GM21526 (cell line): ENCODE data around the gene SCGB1A1.

Experiments
- ATAC-seq: cut with Tn5 transposase; IDR thresholded peaks from one replicate; pipeline ENCODE4 v1.9.1; 2021; ENCODE audit warnings: moderate library complexity; ENCODE audit not compliant: unreplicated experiment, low FRiP score

The SCGB1A1 gene

DNA sequence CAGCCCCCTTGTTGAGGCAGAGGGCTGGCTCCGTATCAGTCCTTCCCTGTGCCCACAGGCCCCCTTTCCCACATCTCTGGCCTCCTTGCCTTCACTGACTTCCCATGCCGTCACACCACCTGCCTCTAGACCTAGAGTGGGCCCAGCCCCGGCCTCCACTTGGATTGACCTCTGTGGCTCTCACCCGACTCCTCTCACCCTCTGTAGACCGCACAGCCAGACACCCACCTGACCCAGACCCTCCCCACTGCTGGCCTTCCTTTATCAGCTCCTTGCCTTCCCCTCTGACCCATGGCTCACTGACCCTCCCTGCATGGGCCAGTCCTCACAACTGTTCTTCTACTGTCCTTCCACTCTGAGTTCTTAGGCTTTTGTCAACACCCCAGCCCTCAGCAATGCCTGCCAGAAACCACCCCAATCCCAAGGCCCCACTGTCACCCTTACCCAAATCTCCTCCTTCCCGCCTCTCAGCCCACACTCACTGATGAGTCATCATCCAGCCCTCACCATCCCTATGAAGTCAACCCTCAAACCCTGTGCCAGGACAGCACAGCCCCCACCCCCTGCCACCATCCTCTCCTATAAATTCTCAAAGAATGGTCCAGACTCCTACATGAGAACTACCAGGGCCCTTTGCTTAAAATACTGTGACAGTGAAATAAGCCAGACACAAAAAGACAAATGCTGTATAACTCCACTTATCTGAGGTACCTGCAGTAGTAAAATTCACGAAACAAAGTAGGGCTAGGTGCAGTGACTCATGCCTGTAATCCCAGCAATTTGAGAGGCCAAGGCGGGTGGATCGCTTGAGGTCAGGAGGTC, 53.4 kb downstream of the SCGB1A1 start:
- no peak for ATAC-seq
